ENCODE results near the gene GCGR. TPM values are rescaled to one million over a fixed set of nuclear protein-coding genes. Genes with fewer than 3 reads are reported as not detected.

GCGR gene
- total and polyA plus RNA-seq, 7 experiments from 2014 or later = not detected

DNA sequence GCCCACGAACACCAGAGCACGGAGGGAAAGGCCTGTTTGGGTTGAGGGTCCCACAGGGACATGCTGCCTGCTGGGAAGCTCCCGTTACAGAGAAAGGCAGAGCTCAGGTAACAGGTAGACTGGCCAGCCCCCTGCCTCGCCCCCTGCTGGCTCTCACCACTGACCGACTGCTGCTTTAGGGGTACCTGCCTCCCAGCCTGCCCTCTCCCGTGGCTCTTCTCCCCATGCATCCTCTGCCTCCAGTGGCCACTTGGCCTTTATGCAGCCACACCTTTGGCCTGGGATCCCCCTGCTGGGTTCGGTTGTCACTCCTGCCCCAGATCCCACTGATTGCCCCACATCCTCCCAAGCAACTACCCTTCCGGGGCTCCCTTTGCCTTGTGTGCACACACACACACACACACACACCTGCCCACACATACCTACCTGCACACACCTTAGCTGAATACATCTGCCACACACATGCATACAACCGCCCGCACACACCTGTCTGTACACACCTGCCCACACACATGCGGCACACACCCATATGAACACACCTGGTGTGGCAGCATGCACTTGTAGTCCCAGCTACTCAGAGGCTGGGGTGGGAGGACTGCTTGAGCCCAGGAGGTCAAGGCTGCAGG is 22.0 kb downstream of the GCGR start:
- Mint-ChIP-seq H3K4me3 (no peak overlapping the region), H3K4me1 (peaks cover 5 to 18% (median 10%) of the 10 kb centered on the region in 7 donors), H3K36me3 (peaks cover 0 to 3% (median 0%) of the 10 kb centered on the region in 5 donors), H3K9me3 (no peaks in the 10 kb centered on the region), H3K27me3 (no peaks in the 10 kb centered on the region), H3K27ac (peak overlapping the region in 2 of 9 donors; percentile 48 to 87)
- ATAC-seq (no peak), DNase-seq (no peak)
- CTCF ChIA-PET = no interaction called here
- no peak overlapping the region for H3K27ac ChIP-seq (ENCODE audit: low read depth, low read length)
- H3K36me3 ChIP-seq (ENCODE audit: control insufficient read depth in 2 of 3, insufficient read depth in 3 of 3, low read length in 3 of 3) = peaks cover 0 to 25% (median 0%) of the 10 kb centered on the region in 3 experiments
- no peaks in the 10 kb centered on the region for H3K27me3 ChIP-seq (ENCODE audit: control insufficient read depth in 2 of 2, insufficient read depth in 2 of 2, low read length in 2 of 2)
- H3K4me3 ChIP-seq (ENCODE audit: low read length) = no peak overlapping the region
- no peaks in the 10 kb centered on the region for H3K4me1 ChIP-seq (ENCODE audit: control insufficient read depth in 2 of 2, insufficient read depth in 2 of 2, low read length in 2 of 2)
- POLR2A ChIA-PET = interaction anchor here (0.6 kb wide), 1 partner anchor 34 kb away, joined by 3 read pairs; the partner anchor contains the start of gene P4HB
- intact Hi-C loops (cut with micrococcal nuclease) = no loop called here
- H3K9me3 ChIP-seq (ENCODE audit: control insufficient read depth in 2 of 3, low read length in 3 of 3) = no peaks in the 10 kb centered on the region

DNA sequence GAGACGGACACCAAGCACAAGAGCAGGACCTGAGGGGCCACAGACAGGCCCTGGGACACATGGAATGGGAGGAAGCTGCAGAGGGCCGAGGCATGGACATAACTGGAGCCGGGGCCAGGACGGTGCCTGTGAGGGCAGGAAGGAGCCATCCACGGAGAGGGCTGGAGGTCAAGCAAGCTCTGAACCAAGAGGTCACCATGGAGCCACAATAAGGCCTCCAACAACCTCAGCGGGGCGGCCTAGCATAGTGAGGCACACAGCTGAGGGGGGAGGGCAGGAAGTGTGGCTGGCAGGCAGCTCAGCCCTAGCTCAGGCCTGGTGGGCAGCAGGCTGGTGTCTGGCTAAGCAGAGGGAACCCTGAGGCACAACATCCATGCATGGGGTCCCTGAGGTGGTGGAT is 24.7 kb downstream of the GCGR start:
- Histone ChIP-seq H3K27me3 (ENCODE audit: control insufficient read depth in 2 of 2, insufficient read depth in 2 of 2, low read length in 2 of 2) (no peaks in the 10 kb centered on the region), H3K4me1 (ENCODE audit: control insufficient read depth in 2 of 2, insufficient read depth in 2 of 2, low read length in 2 of 2) (peaks cover 11 to 12% of the 10 kb centered on the region in 2 donors), H3K36me3 (ENCODE audit: control insufficient read depth in 2 of 3, insufficient read depth in 3 of 3, low read length in 3 of 3) (peaks cover 0 to 14% (median 0%) of the 10 kb centered on the region in 3 experiments), H3K27ac (ENCODE audit: low read depth, low read length) (no peak overlapping the region), H3K9me3 (ENCODE audit: control insufficient read depth in 2 of 3, low read length in 3 of 3) (no peaks in the 10 kb centered on the region), H3K4me3 (ENCODE audit: low read length) (no peak overlapping the region)
- peaks cover 0 to 3% (median 0%) of the 10 kb centered on the region in 11 donors for H3K9me3 Mint-ChIP-seq
- ATAC-seq = no peak
- H3K27me3 Mint-ChIP-seq = no peaks in the 10 kb centered on the region
- H3K27ac Mint-ChIP-seq = no peak overlapping the region
- peaks cover 16 to 32% (median 24%) of the 10 kb centered on the region in 7 donors for H3K4me1 Mint-ChIP-seq
- ChIA-PET CTCF (no interaction called here), POLR2A (no interaction called here)
- H3K4me3 Mint-ChIP-seq = no peak overlapping the region
- H3K36me3 Mint-ChIP-seq = peaks cover 0 to 3% (median 0%) of the 10 kb centered on the region in 5 donors
- DNase-seq = no peak
- intact Hi-C loops (cut with micrococcal nuclease) = no loop called here

DNA sequence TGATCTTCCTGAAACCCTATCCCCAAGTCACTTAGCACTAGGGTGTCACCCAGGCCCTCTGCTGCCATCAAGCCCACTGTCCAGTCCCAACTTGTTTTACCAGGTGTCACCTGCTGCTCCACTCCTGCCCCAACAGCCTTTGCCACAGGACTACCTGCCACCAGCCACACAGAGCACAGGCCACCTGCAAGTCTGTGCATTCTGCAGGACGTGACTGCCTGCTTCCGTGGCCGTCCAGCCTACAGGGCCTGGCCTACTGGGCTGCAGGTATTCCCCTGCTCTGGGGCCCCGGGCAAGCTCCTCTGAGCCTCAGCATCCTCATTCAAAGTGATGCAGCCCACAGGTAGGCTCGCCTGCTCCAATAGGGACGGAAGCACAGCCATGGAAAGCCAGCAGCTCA is 25.9 kb downstream of the GCGR start:
- Mint-ChIP-seq H3K36me3 (peaks cover 0 to 3% (median 0%) of the 10 kb centered on the region in 5 donors), H3K4me1 (peaks cover 16 to 32% (median 24%) of the 10 kb centered on the region in 7 donors), H3K9me3 (peaks cover 0 to 3% (median 0%) of the 10 kb centered on the region in 11 donors), H3K27ac (no peak overlapping the region), H3K27me3 (no peaks in the 10 kb centered on the region), H3K4me3 (no peak overlapping the region)
- Histone ChIP-seq H3K9me3 (ENCODE audit: control insufficient read depth in 2 of 3, low read length in 3 of 3) (no peaks in the 10 kb centered on the region), H3K36me3 (ENCODE audit: control insufficient read depth in 2 of 3, insufficient read depth in 3 of 3, low read length in 3 of 3) (peaks cover 0 to 2% (median 0%) of the 10 kb centered on the region in 3 experiments), H3K4me3 (ENCODE audit: low read length) (no peak overlapping the region), H3K27me3 (ENCODE audit: control insufficient read depth in 2 of 2, insufficient read depth in 2 of 2, low read length in 2 of 2) (no peaks in the 10 kb centered on the region), H3K4me1 (ENCODE audit: control insufficient read depth in 2 of 2, insufficient read depth in 2 of 2, low read length in 2 of 2) (peaks cover 13 to 16% of the 10 kb centered on the region in 2 donors), H3K27ac (ENCODE audit: low read depth, low read length) (no peak overlapping the region)
- DNase-seq = no peak
- intact Hi-C loops (cut with micrococcal nuclease) = loop anchor here (5.0 kb wide), 2 partner anchors 62 to 192 kb away; partner anchors contain the start of genes CENPX (in 2 of the 2), LRRC45 (in 2 of the 2), ALYREF (in 1 of the 2) and ANAPC11 (in 1 of the 2)
- CTCF ChIA-PET = no interaction called here
- ATAC-seq = no peak
- POLR2A ChIA-PET = interaction anchor here (0.6 to 1.2 kb wide), 2 partner anchors 98 to 120 kb away, joined by 3 read pairs; partner anchors contain the start of gene MAFG

DNA sequence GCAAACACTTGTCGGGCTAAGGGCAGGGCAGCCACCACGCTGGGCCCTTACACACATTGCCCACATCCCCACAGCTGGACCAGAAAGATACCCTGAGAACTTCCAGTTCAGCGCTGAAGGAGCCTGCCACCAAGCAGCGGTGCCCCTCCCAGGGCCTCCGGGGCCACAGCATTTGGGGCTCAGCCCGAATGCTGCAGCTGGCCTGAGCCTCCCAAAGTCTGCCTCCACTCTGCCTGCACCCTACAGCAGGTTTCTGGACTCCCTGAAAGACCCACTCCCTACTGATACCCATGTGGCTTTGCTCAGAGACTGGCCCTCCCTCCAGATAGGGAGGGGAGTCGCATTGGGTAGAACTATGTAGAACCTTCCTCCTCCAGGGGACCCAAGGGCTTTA is 27.6 kb downstream of the GCGR start:
- Histone ChIP-seq H3K27ac (ENCODE audit: low read depth, low read length) (no peak overlapping the region), H3K4me1 (ENCODE audit: control insufficient read depth in 2 of 2, insufficient read depth in 2 of 2, low read length in 2 of 2) (peaks cover 13 to 16% of the 10 kb centered on the region in 2 donors), H3K36me3 (ENCODE audit: control insufficient read depth in 2 of 3, insufficient read depth in 3 of 3, low read length in 3 of 3) (no peaks in the 10 kb centered on the region), H3K4me3 (ENCODE audit: low read length) (no peak overlapping the region), H3K27me3 (ENCODE audit: control insufficient read depth in 2 of 2, insufficient read depth in 2 of 2, low read length in 2 of 2) (no peaks in the 10 kb centered on the region), H3K9me3 (ENCODE audit: control insufficient read depth in 2 of 3, low read length in 3 of 3) (no peaks in the 10 kb centered on the region)
- Mint-ChIP-seq H3K27ac (peak overlapping the region; percentile 81 to 97 (median 91)), H3K4me1 (peaks cover 11 to 28% (median 20%) of the 10 kb centered on the region in 7 donors), H3K36me3 (no peaks in the 10 kb centered on the region), H3K4me3 (peak overlapping the region; percentile 8 to 96 (median 92)), H3K9me3 (peaks cover 0 to 3% (median 0%) of the 10 kb centered on the region in 11 donors), H3K27me3 (no peaks in the 10 kb centered on the region)
- ATAC-seq = no peak
- no peak for DNase-seq
- ChIA-PET CTCF (no interaction called here), POLR2A (no interaction called here)
- intact Hi-C loops (cut with micrococcal nuclease) = loop anchor here (5.0 kb wide), 2 partner anchors 61 to 191 kb away; partner anchors contain the start of genes CENPX (in 2 of the 2), LRRC45 (in 2 of the 2), ALYREF (in 1 of the 2) and ANAPC11 (in 1 of the 2)

DNA sequence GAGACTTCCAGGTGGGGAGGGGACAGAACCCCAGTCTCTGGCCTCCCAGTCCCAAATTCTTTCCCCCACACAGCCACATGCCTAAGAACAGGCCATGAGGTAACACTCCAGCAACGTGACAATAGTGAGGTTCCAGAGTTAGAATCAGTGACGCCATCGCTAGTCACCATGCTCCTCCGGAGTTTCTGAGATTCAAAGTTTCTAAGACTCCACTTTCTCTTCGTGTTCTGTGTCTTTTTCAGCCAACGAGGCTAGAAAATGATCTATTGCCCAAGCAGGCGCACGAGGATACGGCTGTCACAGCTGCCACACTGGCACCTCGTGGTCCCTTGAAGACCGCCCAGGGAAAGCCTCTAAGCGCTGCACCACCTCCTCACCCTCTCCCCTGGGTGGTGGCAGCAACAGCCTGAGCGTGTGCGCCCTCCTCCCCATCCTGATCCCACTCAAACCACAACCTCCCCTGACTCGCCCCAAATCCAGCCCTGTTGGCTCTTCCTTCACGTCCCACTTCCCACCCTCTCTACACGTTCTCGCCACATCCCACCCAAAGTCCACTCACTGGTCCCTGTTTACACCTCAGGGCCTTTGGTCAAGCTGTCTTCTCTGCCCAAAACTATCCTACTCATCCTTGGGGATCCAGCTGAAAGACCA is 28.1 kb downstream of the GCGR start:
- Histone ChIP-seq H3K36me3 (ENCODE audit: control insufficient read depth in 2 of 3, insufficient read depth in 3 of 3, low read length in 3 of 3) (no peaks in the 10 kb centered on the region), H3K27me3 (ENCODE audit: control insufficient read depth in 2 of 2, insufficient read depth in 2 of 2, low read length in 2 of 2) (no peaks in the 10 kb centered on the region), H3K4me3 (ENCODE audit: low read length) (peak overlapping the region; percentile 66), H3K4me1 (ENCODE audit: control insufficient read depth in 2 of 2, insufficient read depth in 2 of 2, low read length in 2 of 2) (peaks cover 13 to 16% of the 10 kb centered on the region in 2 donors), H3K9me3 (ENCODE audit: control insufficient read depth in 2 of 3, low read length in 3 of 3) (no peaks in the 10 kb centered on the region), H3K27ac (ENCODE audit: low read depth, low read length) (peak overlapping the region; percentile 61)
- intact Hi-C loops (cut with micrococcal nuclease) = loop anchor here (1.0 to 5.0 kb wide), 5 partner anchors 60 to 195 kb away; partner anchors contain the start of genes CENPX (in 2 of the 2), LRRC45 (in 2 of the 2), ALYREF (in 1 of the 2) and ANAPC11 (in 1 of the 2)
- no peaks in the 10 kb centered on the region for H3K36me3 Mint-ChIP-seq
- H3K4me1 Mint-ChIP-seq = peaks cover 11 to 28% (median 20%) of the 10 kb centered on the region in 7 donors
- DNase-seq = peak in 8 of 9 donors; percentile 27 to 60 (median 41)
- H3K27me3 Mint-ChIP-seq = no peaks in the 10 kb centered on the region
- CTCF ChIA-PET = interaction anchor here (0.5 kb wide), 1 partner anchor 125 kb away, joined by 3 read pairs; no protein-coding TSS in a partner anchor
- POLR2A ChIA-PET = no interaction called here
- peaks cover 0 to 3% (median 0%) of the 10 kb centered on the region in 11 donors for H3K9me3 Mint-ChIP-seq
- peak overlapping the region; percentile 75 to 96 (median 92) for H3K4me3 Mint-ChIP-seq
- peak overlapping the region; percentile 81 to 97 (median 91) for H3K27ac Mint-ChIP-seq
- peak; percentile 68 for ATAC-seq

GRCh38 chr17:81832608-81833159 is 28.7 kb downstream of the GCGR start:
- peak overlapping the region; percentile 81 to 97 (median 91) for H3K27ac Mint-ChIP-seq
- POLR2A ChIA-PET = interaction anchor here (0.7 to 2.2 kb wide), 7 partner anchors 11 to 897 kb away, joined by 3 to 8 read pairs (median 5); partner anchors contain the start of gene MRPL12
- no peaks in the 10 kb centered on the region for H3K36me3 Mint-ChIP-seq
- peaks cover 11 to 29% (median 20%) of the 10 kb centered on the region in 7 donors for H3K4me1 Mint-ChIP-seq
- no peaks in the 10 kb centered on the region for H3K36me3 ChIP-seq (ENCODE audit: control insufficient read depth in 2 of 3, insufficient read depth in 3 of 3, low read length in 3 of 3)
- DNase-seq = peak; percentile 6 to 63 (median 25)
- ATAC-seq = peak; percentile 27
- H3K27me3 Mint-ChIP-seq = no peaks in the 10 kb centered on the region
- H3K4me3 Mint-ChIP-seq = peak overlapping the region; percentile 75 to 96 (median 92)
- H3K9me3 ChIP-seq (ENCODE audit: control insufficient read depth in 2 of 3, low read length in 3 of 3) = no peaks in the 10 kb centered on the region
- H3K27me3 ChIP-seq (ENCODE audit: control insufficient read depth in 2 of 2, insufficient read depth in 2 of 2, low read length in 2 of 2) = no peaks in the 10 kb centered on the region
- peak overlapping the region; percentile 66 for H3K4me3 ChIP-seq (ENCODE audit: low read length)
- intact Hi-C loops (cut with micrococcal nuclease) = loop anchor here (1.0 to 5.0 kb wide), 8 partner anchors 28 to 196 kb away; partner anchors contain the start of genes CENPX (in 2 of the 2), LRRC45 (in 2 of the 2), MRPL12 (in 2 of the 2) and P4HB (in 2 of the 2)
- peaks cover 0 to 3% (median 0%) of the 10 kb centered on the region in 11 donors for H3K9me3 Mint-ChIP-seq
- peak overlapping the region; percentile 61 for H3K27ac ChIP-seq (ENCODE audit: low read depth, low read length)
- CTCF ChIA-PET = interaction anchor here (0.5 kb wide), 1 partner anchor 126 kb away, joined by 3 read pairs; no protein-coding TSS in a partner anchor
- peaks cover 13 to 16% of the 10 kb centered on the region in 2 donors for H3K4me1 ChIP-seq (ENCODE audit: control insufficient read depth in 2 of 2, insufficient read depth in 2 of 2, low read length in 2 of 2)

Measured in naive thymus-derived CD4-positive, alpha-beta T cell (primary cell).